ENCODE results near the gene TAF11L13.
"Not testable (repeated sequence)": the region's sequence is repeated elsewhere in the genome, so short reads cannot be mapped to it uniquely, and the experiment has no call there.

TAF11L13 gene

DNA sequence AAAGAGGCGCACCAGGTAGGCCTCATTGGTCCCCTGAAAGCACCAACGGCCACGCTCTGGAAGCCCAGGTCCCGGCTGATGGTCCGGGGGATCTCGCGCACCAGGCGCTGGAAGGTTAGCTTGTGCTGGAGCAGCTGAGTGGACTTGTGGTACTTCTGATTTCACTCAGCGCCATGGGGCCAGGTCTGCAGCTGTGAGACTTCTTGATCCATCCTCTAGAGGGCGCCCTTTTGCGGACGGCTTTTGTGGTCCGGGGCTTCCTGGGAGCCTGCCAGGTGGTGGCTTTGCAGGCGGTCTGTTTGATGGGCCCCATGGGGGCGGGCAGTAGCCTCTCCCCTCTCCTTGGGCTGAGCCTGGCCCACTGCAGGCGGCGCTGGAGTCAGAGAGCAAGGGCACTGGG is 11.3 kb upstream of the TAF11L13 start:
- no peak overlapping the region for H3K4me3 ChIP-seq (ENCODE audit: low read depth, low read length)
- DNase-seq (ENCODE audit: low read depth): no peak
- TF ChIP-seq, protein P1, sequence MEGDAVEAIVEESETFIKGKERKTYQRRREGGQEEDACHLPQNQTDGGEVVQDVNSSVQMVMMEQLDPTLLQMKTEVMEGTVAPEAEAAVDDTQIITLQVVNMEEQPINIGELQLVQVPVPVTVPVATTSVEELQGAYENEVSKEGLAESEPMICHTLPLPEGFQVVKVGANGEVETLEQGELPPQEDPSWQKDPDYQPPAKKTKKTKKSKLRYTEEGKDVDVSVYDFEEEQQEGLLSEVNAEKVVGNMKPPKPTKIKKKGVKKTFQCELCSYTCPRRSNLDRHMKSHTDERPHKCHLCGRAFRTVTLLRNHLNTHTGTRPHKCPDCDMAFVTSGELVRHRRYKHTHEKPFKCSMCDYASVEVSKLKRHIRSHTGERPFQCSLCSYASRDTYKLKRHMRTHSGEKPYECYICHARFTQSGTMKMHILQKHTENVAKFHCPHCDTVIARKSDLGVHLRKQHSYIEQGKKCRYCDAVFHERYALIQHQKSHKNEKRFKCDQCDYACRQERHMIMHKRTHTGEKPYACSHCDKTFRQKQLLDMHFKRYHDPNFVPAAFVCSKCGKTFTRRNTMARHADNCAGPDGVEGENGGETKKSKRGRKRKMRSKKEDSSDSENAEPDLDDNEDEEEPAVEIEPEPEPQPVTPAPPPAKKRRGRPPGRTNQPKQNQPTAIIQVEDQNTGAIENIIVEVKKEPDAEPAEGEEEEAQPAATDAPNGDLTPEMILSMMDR (IDR thresholded peaks at IDR 0.05; ENCODE audit: low read depth, low read length, missing control alignments): peak; percentile 26

DNA sequence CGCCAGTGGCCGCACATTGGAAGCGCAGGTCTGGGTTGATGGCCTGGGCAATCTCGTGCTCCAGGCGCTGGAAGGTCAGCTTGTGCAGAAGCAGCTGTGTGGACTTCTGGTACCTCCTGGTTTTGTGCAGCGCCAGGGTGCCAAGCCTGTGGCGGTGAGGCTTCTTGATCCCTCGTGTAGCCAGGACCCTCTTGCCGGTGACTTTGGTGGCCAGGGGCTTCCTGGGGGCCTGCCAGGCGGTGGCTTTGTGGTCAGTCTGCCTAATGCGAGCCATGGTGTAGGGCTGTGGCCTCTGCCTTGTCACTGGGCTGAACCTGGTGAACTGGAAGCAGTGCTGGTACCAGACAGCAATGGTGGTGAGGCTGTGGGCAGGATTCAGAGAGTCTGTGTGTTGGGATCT is 6.2 kb upstream of the TAF11L13 start:
- TF ChIP-seq, protein P1 (IDR thresholded peaks at IDR 0.05; ENCODE audit: low read depth, low read length, missing control alignments): no peak
- no peak overlapping the region for H3K4me3 ChIP-seq (ENCODE audit: low read depth, low read length)
- DNase-seq (ENCODE audit: low read depth): no peak

DNA sequence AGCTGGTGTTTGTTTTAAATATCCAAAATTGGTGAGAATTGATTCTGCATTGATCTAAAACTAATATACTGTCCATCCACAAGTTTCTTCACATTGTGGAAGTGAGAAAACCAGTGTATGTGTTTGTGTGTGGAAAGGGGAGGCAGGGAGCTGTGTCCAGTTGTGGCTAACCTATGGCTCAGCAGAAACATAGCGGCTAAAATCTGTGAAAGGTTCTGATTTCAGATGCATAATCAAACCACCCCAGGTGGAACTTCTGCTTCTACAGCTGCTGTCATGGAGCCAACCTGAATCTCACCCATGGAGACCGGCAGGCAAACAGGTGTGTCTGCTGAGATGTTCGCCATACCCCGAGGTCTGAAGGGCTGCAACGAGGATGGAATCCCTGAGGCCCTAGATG is 2.3 kb downstream of the TAF11L13 start, which contains the start of gene TAF11L14:
Gene TAF11L14 (plus strand): TSS at position 301 of the 400 bp plus-strand sequence.
- no peak for DNase-seq (ENCODE audit: low read depth)
- H3K4me3 ChIP-seq (ENCODE audit: low read depth, low read length): no peak within 1 kb of the TSS
- TF ChIP-seq, protein P1 (IDR thresholded peaks at IDR 0.05; ENCODE audit: low read depth, low read length, missing control alignments): no peak

DNA sequence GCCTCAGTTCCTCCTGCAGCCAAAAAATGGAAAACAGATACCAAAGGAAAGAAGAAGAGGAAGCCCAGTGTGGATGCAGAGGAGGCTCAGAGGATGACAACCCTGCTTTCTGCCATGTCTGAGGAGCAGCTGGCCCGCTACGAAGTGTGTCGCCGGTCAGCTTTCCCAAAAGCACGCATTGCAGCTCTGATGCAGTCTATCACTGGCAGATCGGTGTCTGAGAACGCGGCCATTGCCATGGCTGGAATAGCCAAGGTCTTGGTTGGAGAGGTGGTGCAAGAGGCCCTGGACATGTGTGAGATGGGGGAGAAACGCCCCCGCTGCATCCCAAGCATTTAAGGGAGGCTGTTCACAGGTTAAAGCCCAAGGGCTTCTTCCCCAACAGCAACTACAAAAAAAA is 17.3 kb downstream of the TAF11L13 start:
- not testable (repeated sequence) for H3K4me3 ChIP-seq (ENCODE audit: low read depth, low read length); DNase-seq (ENCODE audit: low read depth)

DNA sequence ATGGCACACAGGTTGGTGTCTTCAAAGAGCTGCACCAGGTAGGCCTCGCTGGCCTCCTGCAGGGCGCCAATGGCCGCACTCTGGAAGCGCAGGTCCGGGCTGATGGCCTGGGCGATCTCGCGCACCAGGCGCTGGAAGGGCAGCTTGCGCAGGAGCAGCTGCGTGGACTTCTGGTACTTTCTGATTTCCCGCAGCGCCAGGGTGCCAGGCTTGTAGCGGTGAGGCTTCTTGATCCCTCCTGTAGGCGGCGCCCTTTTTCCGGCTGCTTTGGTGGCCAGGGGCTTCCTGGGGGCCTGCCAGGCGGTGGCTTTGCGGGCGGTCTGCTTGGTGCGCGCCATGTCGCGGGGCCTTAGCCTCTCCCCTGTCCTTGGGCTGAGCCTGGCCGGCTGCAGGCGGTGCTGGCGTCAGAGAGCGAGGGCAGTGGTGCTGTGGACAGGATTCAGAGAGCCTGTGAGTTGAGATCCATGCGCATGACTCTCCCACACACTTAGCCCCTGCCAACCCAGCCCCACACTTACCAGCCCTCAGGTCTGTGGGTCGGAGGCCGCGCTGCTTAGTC is 23.4 kb downstream of the TAF11L13 start:
- not testable (repeated sequence) for DNase-seq (ENCODE audit: low read depth); H3K4me3 ChIP-seq (ENCODE audit: low read depth, low read length)

DNA sequence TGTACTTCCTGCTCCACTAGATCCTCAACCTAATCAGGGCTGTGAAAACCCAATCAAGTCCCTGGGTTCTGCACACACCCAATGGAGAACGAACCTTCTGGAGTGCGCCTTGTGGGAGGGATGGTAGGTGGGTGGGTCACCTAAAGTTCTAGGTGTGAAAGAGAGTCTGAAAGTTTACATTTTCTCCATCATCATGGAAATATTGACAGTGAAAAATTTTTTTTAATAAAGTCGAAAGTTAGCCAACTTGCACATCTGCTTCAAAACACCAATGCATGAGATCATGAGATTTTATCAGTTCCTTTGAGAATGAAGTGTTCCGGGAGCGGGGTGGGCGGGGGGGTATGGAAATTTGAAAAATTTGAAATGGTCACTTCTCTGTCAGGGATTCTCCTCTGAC is 24.0 kb downstream of the TAF11L13 start:
- TF ChIP-seq, protein P1 (IDR thresholded peaks at IDR 0.05; ENCODE audit: low read depth, low read length, missing control alignments): no peak

DNA sequence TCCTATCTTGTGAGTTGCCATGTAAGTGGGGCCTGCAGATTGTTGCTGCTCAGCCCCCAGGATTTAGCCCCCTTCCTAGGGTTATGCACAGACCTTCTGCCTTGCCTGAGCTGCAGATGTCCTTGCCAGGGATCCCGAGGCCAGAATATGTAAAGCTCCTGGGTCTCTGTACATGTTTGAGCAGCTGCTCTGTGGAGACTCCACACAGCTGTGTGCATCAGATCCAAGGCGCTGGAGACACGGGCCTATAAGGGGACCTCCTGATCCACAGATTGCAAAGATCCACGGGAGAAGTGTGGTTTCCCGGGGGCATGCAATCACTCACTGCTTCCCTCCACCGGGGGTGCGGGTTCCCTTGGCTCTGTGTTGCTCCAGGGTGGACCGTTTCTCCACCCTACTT is 31.3 kb downstream of the TAF11L13 start:
- DNase-seq (ENCODE audit: low read depth): no peak
- H3K4me3 ChIP-seq (ENCODE audit: low read depth, low read length): no peak overlapping the region
- TF ChIP-seq, protein P1 (IDR thresholded peaks at IDR 0.05; ENCODE audit: low read depth, low read length, missing control alignments): no peak

More for the DNA sequence above, 24.0 kb downstream of the TAF11L13 start:
- H3K4me3 ChIP-seq (ENCODE audit: low read depth, low read length): no peak overlapping the region
- no peak for DNase-seq (ENCODE audit: low read depth)

DNA sequence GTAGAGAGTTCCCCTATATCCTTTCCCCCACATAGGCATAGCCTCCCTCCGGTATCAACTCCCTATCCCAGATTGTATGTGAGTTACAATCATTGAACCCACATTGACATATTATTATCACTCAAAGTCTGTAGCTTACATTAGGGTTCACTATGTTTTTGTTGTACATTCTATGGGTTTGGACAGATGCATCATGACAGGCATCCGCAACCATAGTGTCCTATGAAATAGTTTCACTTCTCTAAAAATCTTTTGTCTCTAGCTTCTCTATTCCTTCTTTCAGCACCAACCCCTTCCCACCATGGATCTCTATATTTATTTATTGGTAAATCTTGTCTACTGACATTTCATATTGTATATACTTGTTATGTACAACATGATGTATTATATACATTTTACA is 33.9 kb downstream of the TAF11L13 start:
- TF ChIP-seq, protein P1 (IDR thresholded peaks at IDR 0.05; ENCODE audit: low read depth, low read length, missing control alignments): no peak
- DNase-seq (ENCODE audit: low read depth): no peak
- H3K4me3 ChIP-seq (ENCODE audit: low read depth, low read length): no peak overlapping the region
